Liver (tissue), 9 donors: ENCODE measurements around the gene POU3F3. TPM values are rescaled to one million over a fixed set of nuclear protein-coding genes. Genes with fewer than 3 reads are reported as not detected.

Experiments used
- DNase-seq: peaks from one replicate; pipeline ENCODE4 v3.0.0-alpha.2; 2017; ENCODE audit warnings: low spot score
- H3K27ac ChIP-seq, 2 donors: one replicate each; pipeline ENCODE4 v1.7.0; 2013; ENCODE audit warnings: inconsistent platforms in 2 of 2, low read length in 2 of 2, control low read depth in 1 of 2, low read depth in 1 of 2, mild to moderate bottlenecking in 1 of 2
- H3K27me3 ChIP-seq, 4 donors: one replicate each; pipeline versions ENCODE4 v1.6.1 to v1.7.0; 2013; ENCODE audit warnings: low read length in 3 of 4, inconsistent platforms in 1 of 4, mild to moderate bottlenecking in 1 of 4, moderate library complexity in 1 of 4; ENCODE audit not compliant: control insufficient read depth in 4 of 4, insufficient read depth in 4 of 4
- H3K36me3 ChIP-seq, 4 donors: one replicate each; pipeline versions ENCODE4 v1.6.1 to v1.7.0; 2013; ENCODE audit warnings: low read length in 3 of 4, mild to moderate bottlenecking in 3 of 4, low read depth in 1 of 4, moderate library complexity in 1 of 4; ENCODE audit not compliant: control insufficient read depth in 4 of 4, insufficient read depth in 3 of 4
- H3K4me1 ChIP-seq, 4 donors: one replicate each; pipeline versions ENCODE4 v1.6.1 to v1.7.0; 2013; ENCODE audit warnings: low read length in 3 of 4, mild to moderate bottlenecking in 3 of 4, moderate library complexity in 1 of 4; ENCODE audit not compliant: control insufficient read depth in 4 of 4, insufficient read depth in 4 of 4
- H3K4me3 ChIP-seq, 3 donors: one replicate each; pipeline versions ENCODE4 v1.6.1 to v1.7.0; 2013; ENCODE audit warnings: low read length in 3 of 3, control low read depth in 1 of 3, low read depth in 1 of 3, mild to moderate bottlenecking in 1 of 3
- H3K9ac ChIP-seq, 2 donors: one replicate each; pipeline ENCODE4 v1.7.0; 2013; ENCODE audit warnings: low read length in 2 of 2, mild to moderate bottlenecking in 2 of 2, moderate library complexity in 2 of 2, control low read depth in 1 of 2, low read depth in 1 of 2
- H3K9me3 ChIP-seq, 4 donors: one replicate each; pipeline versions ENCODE4 v1.6.1 to v1.7.0; 2013; ENCODE audit warnings: low read length in 3 of 4; ENCODE audit not compliant: control insufficient read depth in 4 of 4
- ATF3 ChIP-seq: IDR thresholded peaks from 2 replicates; pipeline ENCODE4 v1.6.1; 2016; ENCODE audit warnings: antibody characterized with exemption
- CTCF ChIP-seq: fragments of 150-350 bp; IDR thresholded peaks from 2 replicates; pipeline ENCODE4 v1.5.1; 2017; ENCODE audit warnings: improper control_type of control experiment, low read depth, low read length; ENCODE audit not compliant: missing input control
- EGR1 ChIP-seq, 2 donors: IDR thresholded peaks; 2 replicates each; pipeline ENCODE4 v1.6.1; 2016 to 2018; ENCODE audit warnings: antibody characterized with exemption in 2 of 2, low read depth in 2 of 2
- FOXA1 ChIP-seq: IDR thresholded peaks from 2 replicates; pipeline ENCODE4 v1.6.1; 2016; ENCODE audit warnings: antibody characterized with exemption
- FOXA2 ChIP-seq: IDR thresholded peaks from 2 replicates; pipeline ENCODE4 v1.6.1; 2016; ENCODE audit warnings: antibody characterized with exemption
- GABPA ChIP-seq, 2 donors: IDR thresholded peaks in 1 of 2; conservative IDR thresholded peaks in 1 of 2; 2 replicates each; pipeline ENCODE4 v1.6.1; 2016; ENCODE audit warnings: antibody characterized with exemption in 2 of 2, mild to moderate bottlenecking in 1 of 2, moderate library complexity in 1 of 2
- HNF4G ChIP-seq: IDR thresholded peaks from 2 replicates; pipeline ENCODE4 v1.6.1; 2016; ENCODE audit warnings: antibody characterized with exemption
- JUND ChIP-seq, 2 donors: IDR thresholded peaks; 2 replicates each; pipeline ENCODE4 v1.6.1; 2016; ENCODE audit warnings: antibody characterized with exemption in 2 of 2
- MAX ChIP-seq: IDR thresholded peaks from 2 replicates; pipeline ENCODE4 v1.6.1; 2016; ENCODE audit warnings: antibody characterized with exemption
- NR2F2 ChIP-seq: IDR thresholded peaks from 2 replicates; pipeline ENCODE4 v1.6.1; 2016; ENCODE audit warnings: antibody characterized with exemption
- RAD21 ChIP-seq, 2 donors: IDR thresholded peaks; 2 replicates each; pipeline ENCODE4 v1.6.1; 2016; ENCODE audit warnings: antibody characterized with exemption in 2 of 2, mild to moderate bottlenecking in 2 of 2
- REST ChIP-seq: IDR thresholded peaks from 2 replicates; pipeline ENCODE4 v1.6.1; 2016; ENCODE audit warnings: antibody characterized with exemption, mild to moderate bottlenecking
- RXRA ChIP-seq, 2 donors: IDR thresholded peaks; 2 replicates each; pipeline ENCODE4 v1.6.1; 2017 to 2018; ENCODE audit warnings: antibody characterized with exemption in 2 of 2, mild to moderate bottlenecking in 1 of 2
- SP1 ChIP-seq: IDR thresholded peaks from 2 replicates; pipeline ENCODE4 v1.6.1; 2018; ENCODE audit warnings: antibody characterized with exemption, mild to moderate bottlenecking
- TAF1 ChIP-seq: conservative IDR thresholded peaks from 2 replicates; pipeline ENCODE4 v1.6.1; 2016; ENCODE audit warnings: antibody characterized with exemption, mild to moderate bottlenecking
- YY1 ChIP-seq: IDR thresholded peaks from 2 replicates; pipeline ENCODE4 v1.6.1; 2016; ENCODE audit warnings: antibody characterized with exemption, mild to moderate bottlenecking
- ZBTB33 ChIP-seq: IDR thresholded peaks from 2 replicates; pipeline ENCODE4 v1.6.1; 2016; ENCODE audit warnings: antibody characterized with exemption
- WGBS: extraction: QIAGEN DNeasy Blood & Tissue Kit; methylation state at CpG from one replicate; pipeline ENCODE4 v1.1.7; 2013; 5-methylcytosine and 5-hydroxymethylcytosine counted together
- polyA plus RNA-seq, 2 donors: library from polyadenylated mRNA; stranded (reverse) in 1 of 2; unstranded in 1 of 2; fragments of 200-250 nt in 1 of 2; fragments of >200 nt in 1 of 2; fragmentation: Nextera tagmentation in 1 of 2; extraction: Ambion mirVana in 1 of 2; gene quantifications; one replicate each; pipeline versions ENCODE4 v1.2.1 to v1.2.3, GENCODE V29; 2013 to 2015
- total RNA-seq, 2 donors: library from RNA; depleted of rRNA; stranded (reverse); fragments of >200 nt; gene quantifications; one replicate each; pipeline ENCODE4 v1.2.3, GENCODE V29; 2014
- donor health status: healthy.
- donor health status: healthy.
- donor health status: healthy.
- donor health status: healthy.
- donor health status: healthy.

POU3F3 gene
- total and polyA plus RNA-seq, 4 donors: not detected

- Histone ChIP-seq H3K4me3 (no peak overlapping the region), H3K27ac (no peak overlapping the region), H3K9me3 (peaks cover 0 to 7% (median 0%) of the 10 kb centered on the region in 4 donors), H3K9ac (no peak overlapping the region), H3K36me3 (no peaks in the 10 kb centered on the region), H3K27me3 (peaks cover 0 to 14% (median under 1%) of the 10 kb centered on the region in 4 donors), H3K4me1 (peaks cover 0 to 2% (median 0%) of the 10 kb centered on the region in 4 donors)
- no peak for DNase-seq
- no peak for TF ChIP-seq JUND (IDR thresholded peaks at IDR 0.05)
- no peak for TF ChIP-seq FOXA1
- no peak for TF ChIP-seq ATF3
- no peak for TF ChIP-seq REST
- no peak for TF ChIP-seq FOXA2
- no peak for TF ChIP-seq SP1
- no peak for TF ChIP-seq RXRA (IDR thresholded peaks at IDR 0.05)
- TF ChIP-seq TAF1: no peak
- no peak for TF ChIP-seq ZBTB33
- no peak for TF ChIP-seq CTCF
- no peak for TF ChIP-seq EGR1 (IDR thresholded peaks at IDR 0.05; ENCODE audit: low read depth in 2 of 2)
- no peak for TF ChIP-seq YY1
- TF ChIP-seq NR2F2: no peak
- no peak for TF ChIP-seq GABPA (IDR thresholded peaks at IDR 0.05 in 1 of 2, conservative IDR thresholded peaks at IDR 0.05 in 1 of 2)
- WGBS: 79% methylated on average over 8 of the region's 8 CpGs
Measured at GRCh38 chr2:104897515-104898184, 43.7 kb downstream of the POU3F3 start.

GRCh38 chr2:104900608-104901007 is 46.7 kb downstream of the POU3F3 start:
- peaks cover 0 to 14% (median 2%) of the 10 kb centered on the region in 4 donors for H3K27me3 ChIP-seq
- H3K9ac ChIP-seq: no peak overlapping the region
- DNase-seq: no peak
- H3K9me3 ChIP-seq: peaks cover 0 to 7% (median 0%) of the 10 kb centered on the region in 4 donors
- H3K4me3 ChIP-seq: no peak overlapping the region
- no peaks in the 10 kb centered on the region for H3K36me3 ChIP-seq
- 71% methylated on average over 7 of the region's 7 CpGs for WGBS
- H3K4me1 ChIP-seq: peaks cover 0 to 2% (median 0%) of the 10 kb centered on the region in 4 donors
- H3K27ac ChIP-seq: no peak overlapping the region
- TF ChIP-seq NR2F2: no peak
- no peak for TF ChIP-seq CTCF
- no peak for TF ChIP-seq MAX
- TF ChIP-seq FOXA2: no peak
- no peak for TF ChIP-seq HNF4G
- no peak for TF ChIP-seq GABPA (IDR thresholded peaks at IDR 0.05 in 1 of 2, conservative IDR thresholded peaks at IDR 0.05 in 1 of 2)
- no peak for TF ChIP-seq FOXA1
- TF ChIP-seq SP1: no peak
- TF ChIP-seq EGR1 (IDR thresholded peaks at IDR 0.05; ENCODE audit: low read depth in 2 of 2): no peak
- no peak for TF ChIP-seq JUND (IDR thresholded peaks at IDR 0.05)
- no peak for TF ChIP-seq TAF1
- no peak for TF ChIP-seq ATF3
- TF ChIP-seq RAD21 (IDR thresholded peaks at IDR 0.05): no peak
